DOHH2 (cell line): ENCODE results near the gene MRPS18C.

ENCODE experiments used
- EZH2phosphoT487 ChIP-seq: fragments of 200-600 bp; sonication (generic); IDR thresholded peaks from 2 replicates; pipeline ENCODE4 v1.6.1; 2017; ENCODE audit warnings: borderline replicate concordance, mild to moderate bottlenecking, antibody characterized with exemption, low read length, moderate library complexity, mixed read lengths
- TF ChIP-seq, protein P1 (sequence below): fragments of 200-600 bp; sonication (generic); IDR thresholded peaks from one replicate; pipeline ENCODE4 v1.5.1; 2014; ENCODE audit warnings: antibody characterized with exemption, mild to moderate bottlenecking, low read depth, low read length; ENCODE audit not compliant: poor library complexity, severe bottlenecking

DNA sequence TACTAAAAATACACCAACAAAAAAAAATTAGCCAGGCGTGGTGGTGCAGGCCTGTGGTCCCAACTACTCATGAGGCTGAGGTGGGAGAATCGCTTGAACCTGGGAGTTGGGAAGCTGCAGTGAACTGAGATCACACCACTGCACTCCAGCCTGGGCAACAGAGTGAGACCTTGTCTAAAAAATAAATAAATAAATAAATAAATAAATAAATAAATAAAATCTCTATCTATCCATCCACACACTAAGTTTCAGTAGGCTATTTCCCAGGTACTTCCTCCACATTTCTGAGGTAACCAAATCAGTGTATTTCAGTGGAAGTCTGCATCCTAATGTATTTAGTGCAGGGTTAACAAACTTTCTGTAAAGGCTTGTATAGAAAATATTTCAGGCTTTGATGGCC, 18.1 kb downstream of the MRPS18C start:
- TF ChIP-seq, protein P1, sequence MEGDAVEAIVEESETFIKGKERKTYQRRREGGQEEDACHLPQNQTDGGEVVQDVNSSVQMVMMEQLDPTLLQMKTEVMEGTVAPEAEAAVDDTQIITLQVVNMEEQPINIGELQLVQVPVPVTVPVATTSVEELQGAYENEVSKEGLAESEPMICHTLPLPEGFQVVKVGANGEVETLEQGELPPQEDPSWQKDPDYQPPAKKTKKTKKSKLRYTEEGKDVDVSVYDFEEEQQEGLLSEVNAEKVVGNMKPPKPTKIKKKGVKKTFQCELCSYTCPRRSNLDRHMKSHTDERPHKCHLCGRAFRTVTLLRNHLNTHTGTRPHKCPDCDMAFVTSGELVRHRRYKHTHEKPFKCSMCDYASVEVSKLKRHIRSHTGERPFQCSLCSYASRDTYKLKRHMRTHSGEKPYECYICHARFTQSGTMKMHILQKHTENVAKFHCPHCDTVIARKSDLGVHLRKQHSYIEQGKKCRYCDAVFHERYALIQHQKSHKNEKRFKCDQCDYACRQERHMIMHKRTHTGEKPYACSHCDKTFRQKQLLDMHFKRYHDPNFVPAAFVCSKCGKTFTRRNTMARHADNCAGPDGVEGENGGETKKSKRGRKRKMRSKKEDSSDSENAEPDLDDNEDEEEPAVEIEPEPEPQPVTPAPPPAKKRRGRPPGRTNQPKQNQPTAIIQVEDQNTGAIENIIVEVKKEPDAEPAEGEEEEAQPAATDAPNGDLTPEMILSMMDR: no peak
- no peak for TF ChIP-seq EZH2phosphoT487
